Measurements from ENCODE around the gene SLC6A19. TPM values are rescaled to one million over a fixed set of nuclear protein-coding genes. Genes with fewer than 3 reads are reported as not detected.
"Not testable (repeated sequence)": the region's sequence is repeated elsewhere in the genome, so short reads cannot be mapped to it uniquely, and the experiment has no call there.

Gene SLC6A19
- polyA plus RNA-seq (ENCODE audit: insufficient read length in 4 of 4) = 10 to 100 TPM; 42.2 to 66.0 (median 60.1) TPM

DNA sequence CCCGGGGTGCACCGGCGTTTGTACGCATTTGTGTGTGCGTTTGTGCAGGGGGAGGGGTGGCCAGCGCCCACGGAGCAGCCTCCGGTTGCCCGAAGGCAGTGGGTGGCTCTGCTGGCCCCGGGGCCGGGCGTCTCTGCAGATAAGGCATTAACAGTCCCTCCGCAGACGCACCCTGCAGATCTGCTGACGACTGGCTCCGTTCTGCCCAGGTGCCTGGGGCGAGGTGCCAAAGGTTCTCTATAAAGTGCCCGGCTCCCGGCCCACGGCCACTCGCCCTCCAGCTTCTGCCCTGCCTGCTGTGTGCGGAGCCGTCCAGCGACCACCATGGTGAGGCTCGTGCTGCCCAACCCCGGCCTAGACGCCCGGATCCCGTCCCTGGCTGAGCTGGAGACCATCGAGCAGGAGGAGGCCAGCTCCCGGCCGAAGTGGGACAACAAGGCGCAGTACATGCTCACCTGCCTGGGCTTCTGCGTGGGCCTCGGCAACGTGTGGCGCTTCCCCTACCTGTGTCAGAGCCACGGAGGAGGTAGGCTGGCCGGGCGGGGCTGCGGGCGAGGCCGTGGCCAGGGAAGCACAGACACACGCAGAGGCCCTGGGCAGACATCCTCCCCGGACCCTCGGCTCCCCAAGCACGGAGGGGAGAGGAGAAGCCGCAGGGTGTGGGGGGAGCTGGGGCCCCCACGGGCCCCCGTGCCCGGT, at the start of gene SLC6A19:
TSS of gene SLC6A19 (plus strand) at position 269 of the 699 bp plus-strand sequence. CDS start at position 325, 56 bp downstream.
- no peak for DNase-seq (ENCODE audit: low read depth in 4 of 4, low spot score in 3 of 4)

DNA sequence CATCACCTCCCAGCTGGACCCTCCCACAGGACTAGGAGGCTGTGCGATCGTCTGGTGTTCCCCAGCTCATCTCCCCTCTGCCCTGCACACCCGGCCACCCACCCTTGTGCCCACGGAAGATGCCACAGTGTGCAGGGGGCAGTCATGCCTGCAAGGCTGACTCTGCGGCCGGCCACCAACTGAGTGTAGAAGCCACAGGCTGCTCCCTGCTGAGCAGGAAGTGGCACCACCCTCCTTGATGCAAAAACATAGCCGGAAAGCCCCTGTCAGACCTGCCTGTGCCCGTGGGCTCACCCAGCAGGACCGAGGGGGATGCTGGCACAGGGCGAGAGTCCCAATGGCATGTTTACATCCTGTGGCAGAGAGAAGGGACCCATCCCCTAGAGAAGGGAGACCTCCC, 49.2 kb upstream of the SLC6A19 start:
- DNase-seq (ENCODE audit: low read depth in 4 of 4, low spot score in 3 of 4) = no peak

DNA sequence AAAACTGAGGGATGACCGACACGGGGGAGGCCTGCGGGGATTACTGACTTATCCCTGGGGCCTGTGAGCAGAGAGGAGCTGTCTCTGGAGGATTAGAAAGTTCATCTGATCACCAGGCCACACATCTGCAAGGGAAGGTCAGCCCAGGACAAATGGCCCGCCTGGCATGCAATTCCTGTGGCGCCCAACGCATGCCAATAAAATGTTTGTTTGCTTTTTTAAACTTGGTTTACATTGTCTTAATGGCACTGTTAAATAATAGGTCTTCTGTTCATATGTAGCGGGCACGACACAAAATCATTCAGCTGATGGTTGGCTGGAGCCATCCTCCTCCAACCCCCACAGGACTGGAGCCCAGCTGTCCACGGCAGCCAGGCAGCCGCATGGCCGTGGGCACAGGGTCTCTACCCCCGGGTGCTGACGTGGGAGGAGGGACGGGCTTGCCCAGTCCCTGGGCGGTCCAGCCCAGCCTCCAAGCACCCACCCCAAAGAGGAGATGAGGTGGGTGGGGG, 48.6 kb upstream of the SLC6A19 start:
- no peak for DNase-seq (ENCODE audit: low read depth in 4 of 4, low spot score in 3 of 4)

DNA sequence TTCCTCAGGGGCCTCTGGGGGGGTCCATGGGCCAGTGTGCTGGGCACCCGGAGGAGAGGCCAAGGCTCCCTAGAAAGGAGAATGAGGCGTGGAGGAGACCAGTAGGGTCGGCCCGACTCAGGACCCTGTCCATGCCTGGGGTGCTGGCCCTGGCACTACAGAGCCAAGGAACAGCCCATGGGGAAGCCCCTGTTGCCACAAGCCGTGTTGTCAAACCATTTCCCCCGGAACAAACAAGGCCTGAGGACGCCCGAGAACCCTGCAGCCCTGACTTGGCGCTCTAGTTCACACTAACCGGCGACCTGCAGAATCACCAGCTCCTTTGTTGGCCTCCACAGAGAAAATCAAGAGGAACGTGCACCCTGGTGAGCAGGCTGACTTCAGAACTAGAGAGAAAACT, 48.0 kb upstream of the SLC6A19 start:
- DNase-seq (ENCODE audit: low read depth in 4 of 4, low spot score in 3 of 4) = no peak

DNA sequence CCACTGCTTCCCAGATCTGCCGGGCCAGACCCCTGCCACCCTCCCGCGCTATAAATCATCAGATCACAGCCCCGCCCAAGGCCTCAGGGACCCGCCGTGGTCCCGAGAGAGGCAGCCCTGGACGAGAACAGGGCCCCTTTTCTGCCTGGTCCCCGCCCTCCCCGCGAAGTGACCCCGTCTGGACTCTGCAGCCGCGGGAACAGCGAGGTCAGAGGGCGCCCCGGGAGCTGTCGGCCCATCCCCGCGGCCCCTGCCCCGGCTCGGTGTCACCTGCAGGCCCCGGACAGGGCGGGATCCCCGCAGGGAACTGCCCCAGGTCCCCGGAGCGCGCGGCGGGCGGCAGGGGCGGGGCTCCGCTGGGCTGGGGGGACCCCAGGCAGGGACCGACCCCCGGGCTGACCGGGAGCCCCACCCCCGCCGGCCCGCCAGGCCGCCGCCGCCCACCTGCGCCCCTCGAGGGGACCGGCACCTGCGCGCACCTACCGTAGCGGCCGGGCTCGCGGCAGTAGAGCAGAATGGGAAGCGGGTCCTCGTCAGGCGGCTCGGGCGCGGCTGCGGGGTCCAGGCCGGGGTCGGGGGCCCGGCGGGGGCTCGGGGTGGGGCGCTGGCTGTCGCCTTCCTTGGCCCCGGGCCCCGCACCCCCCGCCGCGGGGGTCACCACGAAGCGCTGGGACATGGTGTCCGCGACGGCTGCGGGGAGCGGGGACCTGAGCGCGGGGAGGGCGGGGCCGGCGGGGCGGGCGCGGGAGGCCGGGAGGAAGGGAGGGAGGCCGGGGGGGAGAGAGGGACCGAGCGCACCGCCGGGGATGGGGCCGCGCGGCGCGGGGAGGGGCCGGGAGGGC, 46.0 kb upstream of the SLC6A19 start:
- no peak for DNase-seq (ENCODE audit: low read depth in 4 of 4, low spot score in 3 of 4)

DNA sequence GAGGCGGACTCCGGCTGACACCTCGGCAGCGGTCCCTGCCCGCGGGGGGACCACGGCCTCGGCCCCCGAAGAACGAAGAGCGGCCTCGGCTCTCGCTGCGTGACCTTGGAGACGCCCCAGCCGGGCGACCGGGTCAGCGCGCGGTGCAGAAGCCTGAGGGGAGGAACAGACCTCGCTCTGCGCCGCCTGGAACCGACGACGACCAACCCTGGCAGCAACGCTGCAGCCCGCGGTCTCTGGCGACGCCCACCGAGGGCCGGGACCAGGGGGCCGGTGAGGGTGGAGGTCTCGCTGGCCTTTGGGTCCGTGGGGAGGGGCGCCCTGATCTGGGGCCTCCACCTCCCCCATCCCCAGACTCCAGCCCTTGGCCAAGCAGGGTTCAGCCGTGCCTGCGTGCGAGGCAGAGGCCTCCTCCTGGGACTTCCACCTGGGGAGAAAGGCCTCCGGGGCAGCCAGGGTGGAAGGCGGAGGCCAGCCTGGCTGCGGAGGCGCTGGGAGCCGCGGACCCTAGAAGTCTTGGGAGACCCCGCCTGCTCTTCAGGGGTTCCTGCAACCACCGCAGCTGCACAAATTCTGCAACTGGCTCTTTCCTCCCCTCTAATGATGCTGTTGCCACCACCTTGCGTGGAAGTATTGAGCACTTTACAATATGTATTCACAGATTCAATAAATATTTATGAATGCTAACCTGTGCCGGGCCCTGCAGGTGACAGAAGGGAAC, 45.2 kb upstream of the SLC6A19 start:
- no peak for DNase-seq (ENCODE audit: low read depth in 4 of 4, low spot score in 3 of 4)

DNA sequence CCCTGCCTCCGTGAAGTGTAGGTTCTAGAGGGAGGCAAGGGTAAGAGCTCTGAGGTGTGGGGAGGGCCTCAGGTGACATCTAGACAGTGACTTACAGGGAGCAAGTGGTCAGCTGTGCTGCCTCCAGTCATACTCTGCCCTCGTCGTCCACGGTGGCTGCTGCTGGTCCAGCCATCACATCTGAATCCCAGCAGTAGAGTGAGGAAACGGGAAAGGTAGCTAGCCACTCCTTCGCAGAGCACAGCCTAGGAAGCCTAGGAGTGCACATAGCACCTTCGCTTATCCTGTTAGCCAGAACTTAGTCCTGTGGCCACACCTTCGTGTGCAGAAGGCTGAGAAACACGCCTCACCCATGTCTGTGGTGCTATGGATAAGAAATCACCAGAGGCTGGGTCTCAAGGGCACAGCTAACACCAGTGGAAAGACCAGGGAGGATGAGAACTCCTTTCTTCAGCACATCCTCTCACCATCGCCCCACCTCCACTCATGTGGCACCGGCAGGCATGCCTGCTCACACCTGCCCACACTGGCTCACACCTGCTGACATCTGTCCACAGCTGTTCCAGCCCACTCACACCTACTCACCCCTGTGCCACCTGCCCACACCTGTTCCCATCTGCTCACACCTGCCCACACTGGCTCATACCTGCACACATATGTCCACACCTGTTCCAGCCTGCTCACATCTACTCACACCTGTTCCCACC, 44.5 kb upstream of the SLC6A19 start:
- DNase-seq (ENCODE audit: low read depth in 4 of 4, low spot score in 3 of 4) = no peak

DNA sequence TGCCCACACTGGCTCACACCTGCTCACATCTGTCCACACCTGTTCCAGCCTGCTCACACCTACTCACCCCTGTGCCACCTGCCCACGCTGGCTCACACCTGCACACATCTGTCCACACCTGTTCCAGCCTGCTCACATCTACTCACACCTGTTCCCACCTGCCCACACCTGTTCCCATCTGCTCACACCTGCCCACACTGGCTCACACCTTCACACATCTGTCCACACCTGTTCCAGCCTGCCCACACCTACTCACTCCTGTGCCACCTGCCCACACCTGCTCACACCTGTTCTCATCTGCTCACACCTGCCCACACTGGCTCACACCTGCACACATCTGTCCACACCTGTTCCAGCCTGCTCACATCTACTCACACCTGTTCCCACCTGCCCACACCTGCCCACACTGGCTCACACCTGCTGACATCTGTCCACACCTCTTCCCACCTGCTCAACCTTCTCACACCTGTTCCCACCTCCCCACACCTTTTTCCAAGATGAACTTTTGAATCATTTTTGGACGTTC, 43.9 kb upstream of the SLC6A19 start:
- DNase-seq (ENCODE audit: low read depth in 4 of 4, low spot score in 3 of 4) = not testable (repeated sequence)

DNA sequence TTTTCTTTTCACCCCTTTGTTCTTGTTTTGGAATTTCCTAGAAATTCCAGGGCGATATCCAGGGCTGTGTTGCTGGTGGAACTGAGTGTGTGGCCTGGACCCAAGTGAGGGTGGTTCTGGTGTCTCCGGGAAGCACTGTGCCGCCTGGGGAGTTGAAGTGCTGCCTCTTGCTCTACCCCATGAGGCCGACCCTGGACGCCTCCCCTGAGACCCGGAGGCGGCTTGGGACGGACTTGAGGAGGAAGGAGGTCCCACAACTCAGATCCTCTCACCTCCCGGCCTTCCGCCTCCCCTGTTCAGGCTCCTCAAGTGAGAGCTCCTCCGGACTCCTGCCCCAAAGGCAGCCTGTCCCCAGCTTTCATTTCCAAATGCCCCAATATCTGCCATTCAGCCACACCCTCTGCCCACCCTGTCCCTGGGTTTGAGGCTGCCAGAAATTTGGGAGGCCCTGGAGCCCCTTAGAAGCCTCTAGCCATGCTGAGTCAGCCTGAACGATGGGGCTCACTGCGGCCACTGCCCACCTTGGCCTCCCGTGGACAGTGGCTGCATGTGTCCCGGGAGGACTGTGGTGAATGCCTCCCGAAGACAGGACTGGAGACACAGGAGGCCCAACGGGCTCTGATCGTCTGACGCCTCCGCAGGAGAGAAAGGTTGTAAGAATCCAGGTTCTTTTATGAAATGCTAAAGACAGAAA, 42.6 kb upstream of the SLC6A19 start:
- DNase-seq (ENCODE audit: low read depth in 4 of 4, low spot score in 3 of 4) = no peak

DNA sequence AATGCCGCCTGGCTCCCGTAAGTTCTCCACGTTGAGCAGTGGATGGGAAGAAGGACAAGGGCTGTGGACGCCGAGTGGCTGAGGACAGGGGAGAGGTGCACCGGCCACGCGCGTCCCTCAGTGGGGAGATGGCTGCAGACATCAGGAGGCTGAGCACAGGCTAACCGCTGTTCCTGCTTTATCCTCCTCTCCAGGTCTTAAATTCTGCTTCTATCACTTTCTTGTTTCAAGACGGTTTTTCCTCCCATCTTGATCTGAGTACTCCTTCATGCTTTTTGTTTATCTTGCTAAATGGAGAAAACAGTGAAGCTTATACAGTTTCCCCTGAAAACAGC, 42.1 kb upstream of the SLC6A19 start:
- DNase-seq (ENCODE audit: low read depth in 4 of 4, low spot score in 3 of 4) = no peak

DNA sequence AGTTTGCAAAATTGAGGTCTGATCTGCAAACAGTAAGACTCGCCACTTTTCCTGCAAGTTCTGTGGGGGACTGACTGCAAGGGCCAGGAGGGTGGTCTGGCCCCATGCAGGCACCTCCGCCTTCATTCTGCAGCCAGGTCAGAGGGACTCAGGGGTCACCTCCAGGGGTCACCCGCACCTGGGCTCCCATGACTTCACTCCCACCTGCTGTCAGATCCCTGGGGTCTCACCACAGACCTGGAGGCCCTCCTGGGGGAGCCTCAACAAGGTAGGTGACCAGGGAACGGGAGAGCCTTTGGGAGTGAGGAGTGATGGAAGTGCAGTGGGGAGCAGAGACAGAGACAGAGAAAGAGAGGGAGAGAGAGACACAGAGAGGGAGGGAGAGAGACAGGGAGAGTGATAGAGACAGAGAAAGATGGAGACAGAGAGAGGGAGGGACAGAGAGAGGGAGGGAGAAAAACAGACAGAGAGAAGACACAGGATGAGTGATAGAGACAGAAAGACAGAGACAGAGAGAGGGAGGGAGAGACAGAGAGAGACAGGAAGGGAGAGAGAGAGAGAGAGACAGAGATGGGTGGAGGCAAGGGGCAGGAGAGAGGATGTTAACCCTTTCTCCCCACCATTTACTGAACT, 41.5 kb upstream of the SLC6A19 start:
- DNase-seq (ENCODE audit: low read depth in 4 of 4, low spot score in 3 of 4) = no peak

DNA sequence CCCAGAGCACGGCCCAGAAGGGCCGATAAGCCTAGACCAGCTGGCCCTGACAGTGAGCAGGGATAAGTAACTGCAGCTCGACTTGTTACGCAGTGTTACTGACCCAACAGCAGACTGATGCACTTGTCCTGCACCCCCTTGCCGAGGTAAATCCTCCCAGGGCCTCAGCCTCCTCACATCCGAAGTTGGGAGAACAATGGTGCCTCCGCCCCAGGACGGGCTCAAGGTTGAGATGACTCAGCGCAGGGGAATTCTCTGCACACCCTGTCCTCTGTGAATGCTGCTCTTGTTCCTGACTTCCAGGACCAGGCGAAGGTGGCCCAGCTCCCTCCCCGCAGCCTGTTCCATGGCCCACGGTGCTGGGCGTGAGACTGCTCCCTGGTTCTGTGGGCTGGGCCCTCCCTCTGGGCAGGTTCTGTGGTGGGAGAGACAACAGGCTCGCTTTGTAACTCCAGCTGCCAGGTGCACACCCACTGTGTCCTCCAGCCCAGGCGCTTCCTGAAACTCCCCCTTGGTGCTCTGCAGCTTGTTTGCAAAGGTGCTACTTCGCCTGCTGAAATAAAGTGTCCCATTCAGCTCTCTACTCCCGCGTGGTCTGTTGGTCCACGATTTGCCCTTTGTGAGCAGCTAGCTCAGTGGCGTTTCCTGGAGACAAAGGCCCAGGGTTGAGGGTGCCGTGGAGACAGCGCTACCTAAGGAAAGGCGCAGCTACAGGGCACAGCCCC, 40.1 kb upstream of the SLC6A19 start:
- DNase-seq (ENCODE audit: low read depth in 4 of 4, low spot score in 3 of 4) = no peak

DNA sequence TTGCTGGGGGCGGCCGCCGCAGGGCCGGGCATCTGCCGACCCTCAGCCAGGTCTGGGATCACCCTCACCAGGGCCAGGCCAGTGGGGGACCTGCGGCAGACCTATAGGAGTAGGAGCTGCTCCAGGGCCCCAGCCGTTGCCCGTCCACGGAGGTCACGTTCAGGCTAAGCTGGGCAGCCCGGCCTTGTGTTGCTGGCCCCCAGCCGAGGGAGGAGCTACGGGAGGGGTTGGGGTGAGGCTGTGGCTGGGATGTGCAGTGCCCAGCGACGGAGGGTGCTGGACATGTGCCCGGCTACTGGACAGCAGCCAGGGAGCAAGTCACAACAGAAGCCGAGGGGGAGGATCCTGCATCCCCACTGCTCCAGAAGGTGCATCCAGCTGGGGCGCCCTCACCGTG, 39.6 kb upstream of the SLC6A19 start:
- no peak for DNase-seq (ENCODE audit: low read depth in 4 of 4, low spot score in 3 of 4)

DNA sequence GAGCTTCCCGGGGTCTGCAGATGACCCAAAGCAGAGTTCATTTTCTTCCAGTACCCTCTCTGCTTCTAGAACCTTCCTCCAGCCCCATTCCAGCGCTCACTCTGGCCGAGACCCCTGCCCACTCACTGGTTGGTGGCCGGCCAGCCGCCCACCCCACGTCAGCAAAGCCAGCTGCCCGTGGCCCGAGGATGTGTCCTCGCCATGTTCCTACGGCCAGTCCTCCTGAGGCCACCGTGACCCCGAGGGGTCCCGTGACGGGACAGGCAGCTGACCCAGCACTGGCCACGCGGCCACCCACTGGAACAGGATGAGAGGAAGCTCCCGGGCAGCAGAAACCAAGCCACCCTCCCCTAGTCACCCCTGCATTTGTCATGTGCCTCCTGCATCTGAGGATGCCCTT, 39.1 kb upstream of the SLC6A19 start:
- DNase-seq (ENCODE audit: low read depth in 4 of 4, low spot score in 3 of 4) = no peak

DNA sequence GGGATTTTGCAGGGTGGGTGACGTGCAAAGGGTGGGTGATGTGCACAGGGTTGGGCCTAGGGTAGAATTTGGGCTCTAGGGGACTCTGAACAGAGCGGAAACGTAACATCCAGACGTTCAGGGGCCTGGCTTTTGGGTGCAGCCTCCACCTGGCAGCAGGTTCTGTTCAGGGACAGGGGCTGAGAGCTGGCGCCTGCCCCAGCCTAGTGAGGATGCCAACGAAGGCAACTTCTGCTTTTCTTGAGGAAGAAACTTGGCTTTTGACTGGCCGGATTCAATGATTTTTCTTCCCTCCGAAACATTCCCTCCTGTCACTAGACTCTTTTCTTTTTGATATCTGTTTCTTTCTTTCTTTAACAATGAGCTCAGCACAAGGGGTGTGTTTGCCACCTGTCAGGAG, 38.6 kb upstream of the SLC6A19 start:
- no peak for DNase-seq (ENCODE audit: low read depth in 4 of 4, low spot score in 3 of 4)

DNA sequence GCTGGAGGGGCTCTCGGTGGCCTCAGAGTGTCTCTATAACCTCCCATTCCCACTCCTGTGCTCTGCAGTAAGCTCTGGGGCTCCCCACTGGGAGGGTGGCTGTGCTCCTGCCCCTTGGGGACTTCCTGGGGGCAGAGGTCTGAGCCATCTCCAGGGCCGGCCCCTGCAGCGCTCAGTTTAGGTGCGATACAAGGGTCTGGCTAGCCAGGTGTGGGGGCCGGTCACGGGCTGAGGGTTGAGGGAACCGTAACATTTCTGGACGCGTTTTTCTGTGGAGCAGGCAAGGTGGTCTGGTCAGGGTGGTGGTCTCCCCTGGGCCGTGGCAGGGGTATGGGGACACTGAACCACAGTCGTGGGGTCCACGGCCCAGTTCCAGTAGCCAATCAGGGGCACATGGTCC, 38.0 kb upstream of the SLC6A19 start:
- no peak for DNase-seq (ENCODE audit: low read depth in 4 of 4, low spot score in 3 of 4)

DNA sequence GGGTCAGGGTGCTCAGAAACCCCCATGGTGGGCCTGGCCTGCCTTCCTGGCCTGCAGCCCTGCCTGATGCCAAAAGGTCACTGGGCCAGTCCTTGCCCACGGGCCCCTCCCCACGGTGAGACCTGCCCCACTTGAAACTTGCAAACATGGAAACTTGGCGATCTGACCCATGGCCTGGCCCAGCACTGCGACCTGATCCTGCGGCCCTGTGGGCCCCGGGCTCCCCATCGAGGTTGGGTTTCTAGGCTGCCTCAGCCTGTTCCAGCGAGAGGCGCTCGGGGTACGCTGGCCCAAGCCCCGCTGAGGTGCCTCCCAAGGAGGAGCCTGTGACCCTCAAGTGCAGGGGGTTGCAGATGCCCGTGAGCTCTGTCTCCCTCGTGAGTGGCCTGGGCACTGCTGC, 37.5 kb upstream of the SLC6A19 start:
- no peak for DNase-seq (ENCODE audit: low read depth in 4 of 4, low spot score in 3 of 4)

DNA sequence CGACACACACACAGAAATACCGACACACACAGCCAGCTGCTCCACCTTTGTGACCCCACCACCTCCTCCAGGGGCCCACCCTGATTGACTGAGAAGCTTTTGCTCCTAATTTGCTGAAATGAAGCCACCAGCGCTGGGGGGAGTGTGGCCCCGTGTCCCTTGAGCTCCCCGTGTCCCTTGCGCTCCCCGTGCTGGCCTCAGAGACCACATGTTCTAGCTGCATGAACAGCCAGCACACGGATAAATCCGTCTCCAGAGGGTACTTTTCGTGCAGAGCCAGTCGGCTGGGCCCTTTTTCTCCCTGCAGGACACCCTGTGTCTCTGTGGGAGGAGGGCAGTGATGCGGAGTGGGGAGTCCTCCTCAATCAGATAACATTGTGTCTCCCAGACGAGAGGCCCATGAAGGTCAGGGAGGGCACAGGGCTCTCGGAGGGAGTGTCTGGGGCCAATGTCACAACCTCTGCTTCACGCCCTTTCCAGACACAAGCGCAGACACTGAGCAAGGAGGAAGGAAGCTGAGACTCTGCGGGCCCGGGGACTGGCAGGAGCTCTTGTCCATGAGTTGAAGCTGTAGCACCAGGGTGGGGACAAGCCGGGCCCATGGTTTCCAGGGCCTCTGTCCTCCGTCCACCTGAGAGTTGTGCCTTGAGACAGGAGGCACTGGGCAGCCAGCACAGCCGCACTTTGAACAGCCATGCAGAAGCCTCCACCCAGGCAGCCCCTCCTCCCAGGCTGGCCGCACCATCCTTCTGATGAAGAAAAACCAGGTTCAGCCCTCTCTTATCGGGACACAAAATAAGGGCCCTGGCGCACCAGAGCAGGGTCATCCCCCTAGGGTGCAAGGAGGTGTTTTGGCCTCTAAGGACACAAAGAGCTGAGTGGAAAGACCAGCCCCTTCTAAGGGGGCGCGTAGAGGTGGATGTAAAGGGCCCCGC, 36.4 kb upstream of the SLC6A19 start:
- DNase-seq (ENCODE audit: low read depth in 4 of 4, low spot score in 3 of 4) = no peak
